GM21367 (cell line): ENCODE results near the gene WFS1.

Experiments
- ATAC-seq: cut with Tn5 transposase; IDR thresholded peaks from one replicate; pipeline ENCODE4 v1.9.1; 2021; ENCODE audit not compliant: unreplicated experiment

WFS1 gene, protein sequence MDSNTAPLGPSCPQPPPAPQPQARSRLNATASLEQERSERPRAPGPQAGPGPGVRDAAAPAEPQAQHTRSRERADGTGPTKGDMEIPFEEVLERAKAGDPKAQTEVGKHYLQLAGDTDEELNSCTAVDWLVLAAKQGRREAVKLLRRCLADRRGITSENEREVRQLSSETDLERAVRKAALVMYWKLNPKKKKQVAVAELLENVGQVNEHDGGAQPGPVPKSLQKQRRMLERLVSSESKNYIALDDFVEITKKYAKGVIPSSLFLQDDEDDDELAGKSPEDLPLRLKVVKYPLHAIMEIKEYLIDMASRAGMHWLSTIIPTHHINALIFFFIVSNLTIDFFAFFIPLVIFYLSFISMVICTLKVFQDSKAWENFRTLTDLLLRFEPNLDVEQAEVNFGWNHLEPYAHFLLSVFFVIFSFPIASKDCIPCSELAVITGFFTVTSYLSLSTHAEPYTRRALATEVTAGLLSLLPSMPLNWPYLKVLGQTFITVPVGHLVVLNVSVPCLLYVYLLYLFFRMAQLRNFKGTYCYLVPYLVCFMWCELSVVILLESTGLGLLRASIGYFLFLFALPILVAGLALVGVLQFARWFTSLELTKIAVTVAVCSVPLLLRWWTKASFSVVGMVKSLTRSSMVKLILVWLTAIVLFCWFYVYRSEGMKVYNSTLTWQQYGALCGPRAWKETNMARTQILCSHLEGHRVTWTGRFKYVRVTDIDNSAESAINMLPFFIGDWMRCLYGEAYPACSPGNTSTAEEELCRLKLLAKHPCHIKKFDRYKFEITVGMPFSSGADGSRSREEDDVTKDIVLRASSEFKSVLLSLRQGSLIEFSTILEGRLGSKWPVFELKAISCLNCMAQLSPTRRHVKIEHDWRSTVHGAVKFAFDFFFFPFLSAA

DNA sequence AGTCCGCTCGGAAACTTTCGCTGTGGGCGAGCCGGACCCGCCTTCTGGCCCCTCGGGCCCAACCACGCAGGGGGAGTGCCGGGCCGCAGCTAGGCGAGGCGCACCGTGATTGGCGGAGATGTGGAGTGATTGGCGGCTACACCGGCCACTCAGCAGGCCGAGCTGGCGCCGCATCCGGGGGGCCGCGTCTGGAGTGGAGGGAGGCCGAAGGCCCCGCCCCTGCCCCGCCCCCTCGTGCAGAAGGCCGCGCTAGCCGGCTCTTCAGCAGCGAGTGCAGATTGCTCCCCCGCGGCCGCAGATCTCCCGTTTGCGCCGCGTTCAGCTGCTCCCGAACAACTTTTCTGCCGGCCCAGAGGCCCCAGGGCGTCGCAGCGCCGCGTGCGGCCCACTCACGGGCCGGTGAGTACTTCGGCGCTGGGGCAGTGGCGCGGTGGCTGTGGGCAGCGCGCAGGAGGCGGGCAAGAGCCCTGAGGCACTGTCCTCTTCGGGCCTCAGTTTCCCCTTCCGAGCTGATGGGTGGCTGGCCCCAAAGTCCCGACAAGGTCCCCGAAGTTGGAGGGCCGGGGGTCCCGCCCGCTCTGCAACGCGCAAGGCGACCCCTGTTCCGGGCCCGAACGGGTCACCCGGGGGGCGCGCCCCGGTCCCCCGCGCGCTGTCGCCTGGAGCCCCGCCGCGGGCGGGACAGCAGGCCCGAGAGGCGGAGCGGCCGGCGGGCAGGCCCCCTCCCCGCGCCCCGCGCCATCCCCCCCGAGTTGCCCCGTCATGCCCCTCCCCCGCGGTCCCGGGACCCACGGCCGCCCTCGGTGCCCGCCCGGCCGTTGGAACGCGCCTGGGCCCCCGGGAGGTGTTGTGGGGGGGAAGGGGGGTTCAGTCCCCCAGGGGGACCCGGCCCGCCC, at the start of gene WFS1:
TSS of gene WFS1 (plus strand) at position 235 of the 896 bp plus-strand sequence. CDS start 7,606 bp downstream, outside the sequence.
- peak; percentile 100 for ATAC-seq

DNA sequence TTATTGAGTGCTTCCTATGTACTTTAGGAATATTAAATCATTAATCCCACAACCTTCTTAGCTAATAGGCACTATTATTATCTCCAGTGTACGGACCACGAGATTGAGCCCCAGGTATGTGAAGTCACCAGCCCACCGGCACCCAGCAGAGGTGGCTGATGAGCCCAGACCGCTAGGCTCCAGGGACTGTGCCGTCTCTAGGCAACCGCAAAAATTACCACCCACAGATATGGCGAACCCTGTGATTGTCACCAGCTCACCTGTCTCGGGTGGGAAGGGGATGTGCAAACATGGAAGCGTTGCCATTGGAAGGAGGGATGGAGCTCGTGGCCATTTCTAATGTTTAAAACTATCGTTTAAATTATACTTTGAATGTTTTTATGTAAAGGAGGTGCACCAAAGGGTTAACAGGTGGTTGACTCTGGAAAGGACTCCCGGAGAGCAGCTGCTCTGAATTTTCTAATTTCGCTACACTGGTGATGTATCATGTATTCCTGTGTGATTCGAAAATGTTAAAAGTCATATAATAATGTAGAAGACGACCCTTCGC, 48.3 kb upstream of the WFS1 start:
- ATAC-seq = no peak

DNA sequence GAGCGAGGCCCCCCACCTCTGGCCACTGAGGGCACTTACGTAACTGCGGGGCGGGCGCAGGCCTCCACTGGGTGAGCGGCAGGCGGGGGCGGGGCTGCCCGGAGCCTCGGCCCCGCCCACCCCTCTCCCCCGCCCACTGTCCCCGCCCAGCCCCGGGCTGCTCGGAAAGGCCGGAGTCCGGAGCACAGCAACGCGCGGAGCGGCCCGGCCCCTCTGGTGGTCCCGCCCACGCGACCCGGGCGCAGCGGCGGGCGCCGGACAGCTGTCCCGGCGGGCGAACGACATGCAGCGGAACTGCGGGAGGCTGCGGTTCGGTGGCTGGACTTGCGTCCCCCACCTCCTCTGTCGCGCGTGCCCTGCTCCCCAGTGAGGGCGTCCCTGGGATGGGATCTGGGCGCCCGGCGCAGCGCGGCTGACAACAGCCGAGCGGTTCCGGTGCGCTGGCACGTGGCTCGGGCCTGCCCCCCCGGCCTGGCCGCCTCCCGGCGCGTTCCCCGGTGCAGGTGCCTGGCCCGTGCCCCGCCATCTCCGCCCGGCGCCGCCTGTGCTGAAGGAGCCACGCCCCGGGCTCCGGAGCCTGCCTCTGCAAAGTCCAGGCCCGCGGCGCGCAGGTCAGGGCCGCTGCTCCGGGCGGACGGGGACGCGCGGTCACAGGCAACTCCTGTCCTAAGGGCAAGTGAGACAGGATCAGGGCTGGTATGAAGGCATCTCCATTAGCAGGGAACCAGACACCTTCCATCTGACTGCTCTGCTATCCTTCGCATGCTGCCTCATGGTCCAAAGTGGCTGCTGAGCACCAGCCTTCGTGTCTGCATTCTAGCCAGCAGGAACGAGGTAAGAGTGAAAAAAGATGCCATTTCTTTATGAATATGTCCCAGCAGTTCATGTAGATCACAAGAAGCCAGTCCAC, 47.5 kb upstream of the WFS1 start:
- ATAC-seq = no peak

DNA sequence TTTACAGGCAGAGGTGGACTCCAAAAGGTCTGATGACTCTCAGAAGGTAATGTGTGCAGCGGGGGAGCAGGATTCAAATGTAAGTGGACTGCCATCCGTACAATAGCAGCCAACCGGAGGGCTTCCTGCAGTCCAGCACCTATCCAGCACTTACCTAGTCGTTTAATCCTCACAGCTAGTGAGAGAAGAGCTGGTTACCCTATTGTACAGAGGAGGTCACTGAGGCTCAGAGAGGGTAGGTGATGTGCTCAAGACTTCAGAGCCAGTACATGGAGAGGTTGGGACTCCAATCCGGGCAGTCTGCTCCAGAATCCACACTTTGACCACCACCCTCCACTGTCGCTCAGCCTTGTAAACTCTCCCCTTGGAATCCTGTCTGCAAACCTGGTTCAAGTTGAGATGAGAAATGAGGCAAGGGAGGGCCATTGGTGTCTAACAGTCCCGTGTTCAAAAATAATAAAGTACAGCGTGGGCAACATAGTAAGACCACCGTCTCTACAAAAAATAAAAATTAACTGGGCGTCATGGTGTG, 46.8 kb upstream of the WFS1 start:
- ATAC-seq = no peak

DNA sequence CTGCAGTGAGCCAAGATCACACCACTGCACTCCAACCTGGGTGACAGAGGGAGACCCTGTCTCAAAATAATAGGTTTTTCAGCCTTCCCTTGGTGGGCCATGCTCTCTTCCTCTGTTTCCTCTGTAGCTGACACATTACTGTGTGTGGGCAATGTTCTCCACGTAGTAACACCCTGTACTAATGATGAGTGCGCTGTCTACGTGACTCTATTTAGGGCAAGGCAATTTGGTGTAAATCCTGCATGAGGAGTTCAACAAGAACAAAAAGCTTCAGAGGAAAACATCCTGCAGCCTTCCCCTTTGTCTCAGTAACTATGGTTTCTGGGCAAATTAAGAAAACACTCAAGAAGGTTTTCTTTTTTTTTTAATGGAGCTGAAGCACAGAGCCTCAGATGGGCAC, 44.9 kb upstream of the WFS1 start:
- no peak for ATAC-seq

DNA sequence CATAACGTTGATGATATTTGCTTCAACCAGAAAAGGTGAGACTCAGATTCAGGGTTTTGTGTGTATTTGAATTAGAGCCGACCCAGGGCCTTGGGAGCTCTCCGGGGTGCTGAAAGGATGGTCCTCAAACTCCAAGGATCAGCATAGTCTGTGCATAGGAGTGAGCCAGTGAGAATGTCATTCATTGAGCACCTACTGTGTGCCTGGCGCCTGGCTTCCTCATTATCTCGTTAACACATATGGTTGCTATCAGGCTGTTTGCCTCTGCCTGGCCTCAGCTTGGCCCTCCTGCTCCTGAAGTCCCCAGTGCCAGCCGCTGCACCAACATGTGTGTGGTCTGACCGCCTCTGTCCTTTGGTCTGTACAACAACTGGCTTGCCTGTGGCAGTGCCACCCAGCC, 44.2 kb upstream of the WFS1 start:
- ATAC-seq = no peak

DNA sequence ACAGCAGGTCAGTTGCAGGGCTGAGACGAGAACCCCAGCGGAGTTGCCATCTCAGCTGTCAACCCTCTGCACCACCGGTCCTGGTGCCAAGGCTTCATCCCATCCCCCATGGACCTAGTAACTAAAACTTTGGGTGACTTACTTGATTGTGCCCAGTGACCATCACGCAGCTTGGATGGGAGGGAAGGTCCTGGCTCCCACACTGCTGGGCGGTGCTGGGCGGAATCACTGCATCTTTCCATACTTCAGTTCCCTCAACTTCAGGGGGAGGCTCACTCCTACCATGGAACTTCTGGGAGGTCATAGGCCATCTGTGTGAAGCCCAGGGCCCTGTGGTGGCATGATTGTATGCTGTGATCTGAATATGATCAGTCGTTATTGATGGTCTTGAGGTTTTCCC, 43.1 kb upstream of the WFS1 start:
- no peak for ATAC-seq

DNA sequence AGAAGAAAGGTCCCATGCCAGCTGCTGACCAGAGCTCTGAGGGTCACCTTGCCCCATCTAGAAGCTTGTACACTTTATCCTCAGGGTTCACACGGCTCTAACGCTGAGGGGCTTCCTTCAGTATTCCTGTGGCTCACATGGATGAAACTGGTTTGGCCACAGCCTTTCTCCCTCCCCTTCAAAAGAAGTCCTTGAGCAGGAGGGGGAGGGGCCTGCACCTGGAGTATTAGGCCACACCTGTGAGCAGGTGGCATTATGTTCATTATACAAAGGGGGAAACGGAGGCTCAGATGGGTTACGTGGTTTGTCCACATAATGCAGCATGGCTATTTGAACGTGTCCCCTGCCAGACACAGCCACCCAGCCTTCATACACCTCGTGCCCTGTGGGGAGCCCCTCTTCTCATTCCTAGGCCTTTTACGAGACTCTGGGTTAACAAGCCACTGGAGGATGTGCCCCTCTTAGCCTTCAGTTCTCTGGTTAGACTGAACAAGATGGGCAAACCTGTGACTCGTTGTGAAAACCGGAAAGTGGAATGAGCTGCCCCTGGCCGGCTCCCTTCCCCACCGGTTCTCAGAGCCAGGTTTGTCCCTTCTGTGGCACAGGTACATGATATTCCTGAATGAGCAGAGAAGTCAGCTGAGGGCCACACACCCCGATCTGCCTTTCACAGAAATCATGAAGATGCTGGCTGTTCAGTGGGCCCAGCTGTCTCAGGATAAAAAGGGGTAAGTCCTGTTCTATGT, 42.1 kb upstream of the WFS1 start:
- no peak for ATAC-seq

DNA sequence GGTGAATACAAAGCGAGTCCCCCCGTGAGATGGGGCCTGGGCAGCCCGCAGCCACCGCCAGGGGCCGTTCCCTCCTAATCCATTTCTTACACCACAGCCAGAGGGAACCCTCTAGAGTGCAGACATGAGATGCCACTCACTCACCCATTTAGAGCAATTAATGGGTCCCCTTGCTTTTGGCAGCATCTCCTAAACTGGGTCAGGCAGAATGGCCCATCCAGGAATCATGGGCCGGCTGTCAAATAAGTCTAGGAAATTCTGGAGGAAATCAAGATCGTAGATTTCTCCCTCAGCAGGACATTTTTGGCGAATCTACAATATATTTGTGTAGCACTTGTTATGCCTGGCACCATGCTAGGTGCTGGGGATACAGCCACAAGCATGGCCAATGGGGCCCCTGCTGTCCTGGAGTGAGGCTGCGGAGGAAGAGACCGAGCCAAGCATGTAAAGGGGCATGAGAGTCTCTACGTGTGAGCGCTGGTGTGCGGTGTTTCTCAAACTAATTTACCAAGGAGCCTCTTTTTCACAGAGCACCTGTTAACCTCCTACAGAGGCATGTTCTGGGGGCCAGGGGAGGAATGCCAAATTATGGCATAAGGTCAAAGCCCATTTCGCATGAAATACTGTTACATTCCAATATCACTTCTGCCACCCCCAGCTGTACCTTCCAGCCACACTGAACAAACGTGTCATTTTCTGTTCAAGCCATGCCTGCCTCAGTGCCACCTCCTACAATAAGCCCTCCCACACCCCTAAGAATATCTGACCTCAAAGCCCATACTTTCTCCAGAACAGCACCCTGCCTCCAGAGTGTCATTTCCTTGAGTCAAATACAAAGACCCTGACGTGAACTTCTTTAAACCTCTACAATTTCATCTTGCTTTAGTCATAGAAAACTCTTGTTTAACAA, 41.2 kb upstream of the WFS1 start:
- no peak for ATAC-seq

DNA sequence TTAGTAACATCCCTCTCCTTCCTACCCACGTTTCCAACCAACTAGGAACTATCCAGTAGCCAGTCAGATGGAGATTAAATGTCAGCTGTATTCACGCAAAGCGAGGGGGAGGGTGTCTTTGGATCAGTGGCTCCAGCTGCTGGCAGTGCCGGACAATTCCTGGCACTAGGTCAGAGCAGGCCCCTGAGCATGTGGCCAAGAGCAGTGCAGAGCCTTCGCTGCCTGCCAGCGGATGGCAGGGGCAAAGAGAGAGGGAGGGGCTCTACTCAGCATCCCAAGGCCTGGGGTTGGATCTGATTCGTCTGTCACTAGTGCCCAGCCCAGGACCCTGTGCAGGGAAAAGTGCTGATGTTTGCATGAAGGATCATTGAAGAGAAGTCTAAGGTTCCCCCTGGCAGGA, 40.6 kb upstream of the WFS1 start:
- ATAC-seq = no peak

DNA sequence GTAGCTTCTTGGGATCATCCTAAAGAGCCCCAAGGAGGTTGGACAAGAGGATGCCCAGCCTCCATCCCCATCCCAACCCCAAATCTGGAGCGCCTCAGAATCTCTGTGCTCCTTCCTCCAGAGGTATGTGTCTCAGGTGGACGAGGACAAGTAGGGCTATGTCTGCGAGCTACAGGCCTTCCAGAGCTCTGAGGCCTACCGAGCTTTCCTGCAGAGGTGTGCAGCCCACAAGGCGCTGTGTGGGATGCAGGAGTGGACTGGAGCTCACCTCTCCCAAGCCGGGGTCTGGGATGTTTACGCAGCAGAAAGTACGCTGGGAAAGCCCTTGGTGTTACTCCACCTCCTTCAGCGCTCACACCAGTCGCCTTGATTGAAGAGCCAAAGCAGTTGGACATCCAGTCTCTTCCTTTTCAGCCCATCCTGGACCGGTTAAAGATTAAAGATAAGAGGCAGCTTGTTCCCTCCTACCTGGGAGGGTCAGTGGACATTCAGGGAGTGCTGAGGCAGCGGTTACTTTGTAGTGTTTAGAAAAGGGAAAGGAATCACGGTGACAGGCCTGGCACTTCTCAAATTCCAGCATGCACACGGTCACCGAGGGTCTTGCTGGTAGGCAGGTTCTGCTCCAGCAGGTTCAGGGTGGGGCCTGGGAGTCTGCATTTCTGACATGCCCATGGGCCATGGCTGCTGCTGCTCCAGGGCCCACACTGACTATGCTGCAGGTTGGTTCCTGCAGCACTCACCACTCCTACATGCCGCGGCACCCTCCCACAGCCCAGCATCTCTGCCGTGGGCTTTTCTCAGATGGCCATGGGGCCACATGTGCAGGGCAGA, 39.8 kb upstream of the WFS1 start:
- ATAC-seq = no peak

DNA sequence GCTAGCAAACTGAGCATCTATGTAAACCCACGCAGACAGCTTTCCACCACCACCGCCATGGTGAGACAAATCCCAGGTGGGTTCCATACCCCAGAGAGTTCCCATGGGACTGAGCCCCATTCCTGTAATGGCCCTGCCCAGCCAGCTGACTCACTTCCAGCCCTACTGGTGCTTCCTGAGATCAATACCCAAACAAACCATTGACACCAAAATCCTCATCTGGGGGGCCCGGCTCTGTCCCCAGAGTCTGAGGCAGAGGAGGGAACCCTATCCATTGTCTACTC, 39.2 kb upstream of the WFS1 start:
- ATAC-seq = no peak

DNA sequence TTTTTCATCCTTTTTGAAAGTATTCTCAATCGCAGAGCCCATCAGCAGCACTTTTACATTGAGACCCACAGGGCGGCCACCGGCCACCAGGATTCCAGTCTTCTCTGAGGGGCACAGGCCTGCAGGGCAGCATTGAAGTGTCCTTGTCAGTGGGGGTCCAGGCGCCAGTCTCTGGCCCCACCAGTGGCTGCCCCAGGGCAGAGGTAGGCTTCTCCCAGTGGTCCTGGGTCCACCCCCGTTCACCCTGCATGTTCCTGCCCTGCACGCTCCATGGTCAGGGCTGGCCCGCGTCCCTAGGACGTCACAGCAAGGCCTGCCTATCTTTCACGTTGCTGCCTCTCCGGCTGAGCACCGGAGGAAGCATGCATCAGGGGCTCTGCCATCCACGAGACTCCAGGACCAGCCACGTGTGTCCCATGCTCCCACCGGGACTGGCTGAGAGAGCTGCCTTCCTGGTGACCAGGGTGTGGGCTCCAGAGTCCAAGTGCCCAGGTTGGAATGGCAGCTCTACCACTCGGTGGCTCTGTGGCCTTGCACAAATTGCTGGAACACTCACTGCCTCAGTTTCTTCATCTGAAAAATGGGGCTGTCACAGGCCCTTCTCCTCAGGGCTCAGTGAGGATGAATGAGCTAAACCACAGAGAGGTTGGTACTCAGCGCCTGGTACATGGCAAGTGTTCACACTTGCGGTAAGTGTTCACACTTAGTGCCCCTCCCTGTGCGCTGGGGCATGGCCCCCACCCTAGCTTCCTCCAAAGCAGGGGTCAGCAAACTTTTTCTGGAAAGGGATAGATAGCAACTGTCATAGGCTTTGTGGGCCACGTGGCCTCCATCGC, 38.6 kb upstream of the WFS1 start:
- no peak for ATAC-seq

DNA sequence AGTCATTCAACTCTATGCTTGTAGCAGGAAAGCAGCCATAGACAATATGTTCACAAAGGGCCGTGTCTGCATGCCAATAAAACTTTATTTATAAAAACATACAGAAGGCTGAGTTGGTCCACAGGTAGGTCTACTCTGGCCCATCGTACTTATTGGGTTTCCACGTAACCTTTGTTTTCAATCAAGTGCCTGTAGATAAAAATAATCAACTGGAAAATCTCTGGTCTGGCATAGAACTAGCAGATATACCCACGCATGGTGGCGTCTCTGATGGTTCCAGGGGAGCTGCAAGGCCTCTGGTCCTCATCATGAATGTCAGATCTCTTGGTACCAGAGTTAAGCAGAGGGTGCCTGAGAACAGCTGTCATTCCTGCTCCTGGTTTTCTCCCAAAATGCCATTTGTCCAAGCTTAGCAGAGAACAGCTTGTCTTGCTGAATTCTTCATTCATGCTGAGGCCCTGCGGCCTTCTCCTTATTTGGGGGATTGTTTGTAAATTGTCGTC, 37.9 kb upstream of the WFS1 start:
- no peak for ATAC-seq

DNA sequence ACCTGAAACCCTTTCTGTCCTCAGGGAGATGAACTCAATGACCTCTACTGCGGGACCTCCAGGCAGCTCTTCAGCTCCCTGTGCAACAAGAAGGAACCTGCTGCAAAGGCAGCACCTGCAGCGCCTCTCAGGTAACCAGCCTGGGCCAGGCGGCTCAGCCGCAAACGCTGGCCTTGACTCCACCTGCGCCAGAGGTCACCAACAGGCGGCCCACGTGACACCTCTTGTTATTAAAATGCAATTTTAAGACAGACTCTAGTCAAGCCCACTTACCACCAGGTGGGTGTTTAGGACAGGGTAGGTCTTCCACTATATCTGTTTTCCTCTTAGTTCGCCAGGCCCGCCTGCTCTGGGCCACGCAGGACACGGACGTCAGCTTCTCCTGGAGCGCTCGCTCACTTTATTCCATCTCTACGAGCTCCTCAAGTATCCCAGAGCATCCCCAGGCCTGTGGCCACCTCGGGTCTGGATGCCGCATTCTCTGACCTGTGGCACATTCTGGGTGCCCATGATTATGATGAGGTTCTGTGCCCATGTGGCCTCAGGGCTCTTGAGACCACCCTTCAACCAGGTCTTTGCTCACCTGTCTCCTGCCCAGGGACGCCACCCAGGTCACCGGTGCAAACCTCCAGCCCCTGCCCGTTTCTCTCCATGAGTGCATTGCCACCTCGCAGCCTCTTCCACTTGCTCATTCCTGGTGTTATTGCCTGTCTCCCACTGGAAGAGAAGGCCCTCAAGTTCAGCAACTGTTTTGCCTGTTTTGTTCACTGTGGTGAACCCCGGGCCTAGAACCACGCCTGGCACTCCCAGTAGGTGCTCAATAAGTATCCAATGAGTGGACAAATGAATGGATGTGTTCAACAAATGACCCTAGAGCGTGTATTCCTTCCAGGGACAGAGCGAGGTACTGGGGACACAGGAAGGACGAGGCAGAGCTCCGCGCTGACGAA, 36.5 kb upstream of the WFS1 start:
- ATAC-seq = no peak
